HepG2 (cell line): Measurements from ENCODE around the gene FSCN2. TPM values are rescaled to one million over a fixed set of nuclear protein-coding genes. Genes with fewer than 3 reads are reported as not detected.

Source experiments
- ATRX ChIP-seq: sonication (generic); formaldehyde crosslinking; IDR thresholded peaks from 2 replicates; pipeline ENCODE4 v1.4.0; 2020; ENCODE audit warnings: missing genetic modification reagents, borderline replicate concordance
- CAMTA2 ChIP-seq: sonication (generic); formaldehyde crosslinking; IDR thresholded peaks from 2 replicates; pipeline ENCODE4 v1.4.0; 2020; ENCODE audit warnings: mild to moderate bottlenecking, missing genetic modification reagents, borderline replicate concordance
- FOSL1 ChIP-seq: sonication (generic); formaldehyde crosslinking; IDR thresholded peaks from 2 replicates; pipeline ENCODE4 v1.9.0; 2021; ENCODE audit warnings: missing genetic modification reagents, borderline replicate concordance
- GATA4 ChIP-seq: sonication (generic); IDR thresholded peaks from 2 replicates; pipeline ENCODE4 v1.6.1; 2016; ENCODE audit warnings: antibody characterized with exemption, low read depth, borderline replicate concordance
- MZF1 ChIP-seq: sonication (generic); formaldehyde crosslinking; IDR thresholded peaks from 2 replicates; pipeline ENCODE4 v1.8.1; 2023; ENCODE audit warnings: mild to moderate bottlenecking, missing genetic modification reagents, borderline replicate concordance
- NFATC3 ChIP-seq: sonication (generic); formaldehyde crosslinking; IDR thresholded peaks from 2 replicates; pipeline ENCODE4 v1.5.1; 2020; ENCODE audit warnings: mild to moderate bottlenecking, missing genetic modification reagents
- PCBP1 ChIP-seq: fragments of 200-400 bp; formaldehyde crosslinking; IDR thresholded peaks from 2 replicates; pipeline ENCODE4 v1.6.1; 2017; ENCODE audit warnings: mild to moderate bottlenecking, low read depth, low read length, borderline replicate concordance
- PPARG ChIP-seq: conservative IDR thresholded peaks from 2 replicates; pipeline ENCODE4 v1.6.1; 2016; ENCODE audit warnings: missing biosample characterization, missing genetic modification reagents
- RELA ChIP-seq: sonication (generic); formaldehyde crosslinking; IDR thresholded peaks from 2 replicates; pipeline ENCODE4 v1.4.0; 2020; ENCODE audit warnings: missing genetic modification reagents
- SIX4 ChIP-seq: sonication (generic); formaldehyde crosslinking; IDR thresholded peaks from 2 replicates; pipeline ENCODE4 v1.4.0; 2020; ENCODE audit warnings: missing genetic modification reagents
- ZNF101 ChIP-seq: sonication (generic); formaldehyde crosslinking; IDR thresholded peaks from 2 replicates; pipeline ENCODE4 v1.4.0; 2020; ENCODE audit warnings: mild to moderate bottlenecking, low read depth, missing genetic modification reagents, borderline replicate concordance
- ZNF326 ChIP-seq: sonication (generic); formaldehyde crosslinking; IDR thresholded peaks from 2 replicates; pipeline ENCODE4 v1.4.0; 2020; ENCODE audit warnings: missing genetic modification reagents, borderline replicate concordance
- ZNF501 ChIP-seq: sonication (generic); formaldehyde crosslinking; IDR thresholded peaks from 2 replicates; pipeline ENCODE4 v1.5.1; 2020; ENCODE audit warnings: mild to moderate bottlenecking, moderate library complexity, missing genetic modification reagents
- ZNF569 ChIP-seq: sonication (generic); formaldehyde crosslinking; IDR thresholded peaks from 2 replicates; pipeline ENCODE4 v1.5.0; 2020; ENCODE audit warnings: mild to moderate bottlenecking, missing genetic modification reagents, moderate library complexity, borderline replicate concordance
- ZNF775 ChIP-seq: sonication (generic); formaldehyde crosslinking; IDR thresholded peaks from 2 replicates; pipeline ENCODE4 v1.4.0; 2020; ENCODE audit warnings: missing genetic modification reagents, mild to moderate bottlenecking, moderate library complexity, borderline replicate concordance
- ZSCAN30 ChIP-seq: sonication (generic); formaldehyde crosslinking; IDR thresholded peaks from 2 replicates; pipeline ENCODE4 v1.5.0; 2020; ENCODE audit warnings: mild to moderate bottlenecking, missing genetic modification reagents
- polyA plus RNA-seq, 8 experiments: library from polyadenylated mRNA; depleted of rRNA in 3 of 8; stranded (reverse) in 7 of 8; unstranded in 1 of 8; fragments of >200 nt; fragmentation: Illumina TruSeq in 4 of 8; extraction: Trizol in 4 of 8; gene quantifications; 2 replicates each; pipeline versions ENCODE4 v1.2.1 to v1.2.3, GENCODE V29; 2011 to 2016; ENCODE audit warnings: low read depth in 4 of 8, missing spikeins in 1 of 8, mixed read lengths in 1 of 8; ENCODE audit not compliant: insufficient read depth in 1 of 8
- total RNA-seq, 5 experiments: library from RNA; depleted of rRNA; stranded (reverse); fragments of >200 nt; fragmentation: Illumina TruSeq; extraction: Trizol; gene quantifications; 2 replicates each; pipeline ENCODE4 v1.2.3, GENCODE V29; 2016; ENCODE audit warnings: low read depth in 1 of 5
- TF ChIP-seq, protein P1 (sequence below): sonication (generic); formaldehyde crosslinking; IDR thresholded peaks from 2 replicates; pipeline ENCODE4 v1.8.0; 2022; ENCODE audit warnings: missing genetic modification reagents, low read depth, mild to moderate bottlenecking, borderline replicate concordance
- TF ChIP-seq, protein P2 (sequence below): sonication (generic); formaldehyde crosslinking; IDR thresholded peaks from 2 replicates; pipeline ENCODE4 v1.8.0; 2022; ENCODE audit warnings: mild to moderate bottlenecking, missing genetic modification reagents, moderate library complexity
- TF ChIP-seq, protein P3 (sequence below): sonication (generic); formaldehyde crosslinking; IDR thresholded peaks from 2 replicates; pipeline ENCODE4 v1.4.0; 2020; ENCODE audit warnings: missing genetic modification reagents
- TF ChIP-seq, protein P4 (sequence below): sonication (generic); formaldehyde crosslinking; IDR thresholded peaks from 2 replicates; pipeline ENCODE4 v1.4.0; 2020; ENCODE audit warnings: mild to moderate bottlenecking, missing genetic modification reagents

FSCN2 gene
- total and polyA plus RNA-seq, 2 of the 13 experiments (the other 11 are each of a cell fraction or from before 2014, with no cell fraction given): 0.09 TPM; not detected in 1

DNA sequence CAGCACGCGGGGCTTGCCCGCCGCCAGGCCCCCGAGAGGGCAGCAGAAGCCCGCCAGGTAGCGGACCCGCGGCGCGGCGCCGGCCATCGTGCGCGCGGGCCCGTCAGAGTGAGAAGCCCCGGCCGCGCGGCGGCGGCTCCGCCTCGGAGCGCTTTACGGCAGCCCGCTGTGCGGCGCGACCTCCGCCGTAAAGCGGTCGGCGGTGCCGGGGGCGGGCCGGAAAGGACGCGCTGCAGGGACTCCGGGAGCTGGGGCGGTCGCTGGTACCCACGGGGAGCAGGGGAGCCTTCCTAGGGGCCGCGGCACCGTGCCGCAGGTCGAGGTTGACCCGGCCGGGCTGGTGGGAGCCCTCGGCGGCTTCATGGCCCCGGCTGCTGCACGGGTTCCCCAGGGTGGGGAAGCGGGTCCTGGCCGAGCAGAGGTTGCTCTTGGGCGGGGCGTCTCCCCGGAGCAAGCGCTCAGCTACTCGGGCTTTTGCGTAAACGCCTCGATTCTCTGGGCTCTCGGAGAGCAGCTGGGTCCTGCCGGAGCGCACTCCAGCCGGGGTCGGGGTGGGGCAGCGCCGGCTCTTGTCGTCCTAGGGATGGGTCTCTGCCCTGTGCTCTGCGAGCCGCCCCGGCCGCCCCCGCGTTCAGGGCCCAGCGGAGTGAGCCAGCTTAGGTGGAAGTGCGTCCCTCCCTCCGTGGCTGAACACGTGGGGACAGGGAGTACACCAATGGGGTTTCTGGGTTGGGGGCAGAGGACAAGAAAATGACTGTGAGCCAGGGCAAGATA lies 24.3 kb downstream of the FSCN2 start, which contains the start of gene FAAP100 (continued):
- TF ChIP-seq, protein P1, sequence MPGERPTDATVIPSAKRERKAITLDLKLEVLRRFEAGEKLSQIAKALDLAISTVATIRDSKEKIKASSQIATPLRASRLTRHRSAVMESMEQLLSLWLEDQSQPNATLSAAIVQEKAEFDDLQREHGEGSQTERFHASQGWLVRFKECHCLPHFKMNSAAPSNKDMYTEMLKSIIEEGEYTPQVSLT: no peak; the same call in 1 of the 2 replicates
- no peak for TF ChIP-seq MZF1 (CRISPR knock-in tag)
- TF ChIP-seq, protein P2, sequence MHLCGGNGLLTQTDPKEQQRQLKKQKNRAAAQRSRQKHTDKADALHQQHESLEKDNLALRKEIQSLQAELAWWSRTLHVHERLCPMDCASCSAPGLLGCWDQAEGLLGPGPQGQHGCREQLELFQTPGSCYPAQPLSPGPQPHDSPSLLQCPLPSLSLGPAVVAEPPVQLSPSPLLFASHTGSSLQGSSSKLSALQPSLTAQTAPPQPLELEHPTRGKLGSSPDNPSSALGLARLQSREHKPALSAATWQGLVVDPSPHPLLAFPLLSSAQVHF (CRISPR knock-in tag): no peak
- no peak for TF ChIP-seq ZNF101 (CRISPR knock-in tag)
- TF ChIP-seq ZNF569: peak; percentile 64; the same call in 1 of the 2 replicates
- no peak for TF ChIP-seq CAMTA2 (CRISPR knock-in tag)
- TF ChIP-seq NFATC3 (CRISPR knock-in tag): peak; percentile 90
- TF ChIP-seq, protein P3, sequence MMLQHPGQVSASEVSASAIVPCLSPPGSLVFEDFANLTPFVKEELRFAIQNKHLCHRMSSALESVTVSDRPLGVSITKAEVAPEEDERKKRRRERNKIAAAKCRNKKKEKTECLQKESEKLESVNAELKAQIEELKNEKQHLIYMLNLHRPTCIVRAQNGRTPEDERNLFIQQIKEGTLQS (CRISPR knock-in tag): no peak
- TF ChIP-seq ATRX: no peak
- no peak for TF ChIP-seq FOSL1 (CRISPR knock-in tag)
- 0 out of 2 replicates have a peak, but pooled peaks have one; percentile 29 for TF ChIP-seq PCBP1
- no peak for TF ChIP-seq ZNF326 (CRISPR knock-in tag)
- 0 out of 2 replicates have a peak, but pooled peaks have one; percentile 18 for TF ChIP-seq ZNF775 (CRISPR knock-in tag)
- TF ChIP-seq SIX4 (CRISPR knock-in tag): no peak; the same call in 1 of the 2 replicates
- TF ChIP-seq, protein P4, sequence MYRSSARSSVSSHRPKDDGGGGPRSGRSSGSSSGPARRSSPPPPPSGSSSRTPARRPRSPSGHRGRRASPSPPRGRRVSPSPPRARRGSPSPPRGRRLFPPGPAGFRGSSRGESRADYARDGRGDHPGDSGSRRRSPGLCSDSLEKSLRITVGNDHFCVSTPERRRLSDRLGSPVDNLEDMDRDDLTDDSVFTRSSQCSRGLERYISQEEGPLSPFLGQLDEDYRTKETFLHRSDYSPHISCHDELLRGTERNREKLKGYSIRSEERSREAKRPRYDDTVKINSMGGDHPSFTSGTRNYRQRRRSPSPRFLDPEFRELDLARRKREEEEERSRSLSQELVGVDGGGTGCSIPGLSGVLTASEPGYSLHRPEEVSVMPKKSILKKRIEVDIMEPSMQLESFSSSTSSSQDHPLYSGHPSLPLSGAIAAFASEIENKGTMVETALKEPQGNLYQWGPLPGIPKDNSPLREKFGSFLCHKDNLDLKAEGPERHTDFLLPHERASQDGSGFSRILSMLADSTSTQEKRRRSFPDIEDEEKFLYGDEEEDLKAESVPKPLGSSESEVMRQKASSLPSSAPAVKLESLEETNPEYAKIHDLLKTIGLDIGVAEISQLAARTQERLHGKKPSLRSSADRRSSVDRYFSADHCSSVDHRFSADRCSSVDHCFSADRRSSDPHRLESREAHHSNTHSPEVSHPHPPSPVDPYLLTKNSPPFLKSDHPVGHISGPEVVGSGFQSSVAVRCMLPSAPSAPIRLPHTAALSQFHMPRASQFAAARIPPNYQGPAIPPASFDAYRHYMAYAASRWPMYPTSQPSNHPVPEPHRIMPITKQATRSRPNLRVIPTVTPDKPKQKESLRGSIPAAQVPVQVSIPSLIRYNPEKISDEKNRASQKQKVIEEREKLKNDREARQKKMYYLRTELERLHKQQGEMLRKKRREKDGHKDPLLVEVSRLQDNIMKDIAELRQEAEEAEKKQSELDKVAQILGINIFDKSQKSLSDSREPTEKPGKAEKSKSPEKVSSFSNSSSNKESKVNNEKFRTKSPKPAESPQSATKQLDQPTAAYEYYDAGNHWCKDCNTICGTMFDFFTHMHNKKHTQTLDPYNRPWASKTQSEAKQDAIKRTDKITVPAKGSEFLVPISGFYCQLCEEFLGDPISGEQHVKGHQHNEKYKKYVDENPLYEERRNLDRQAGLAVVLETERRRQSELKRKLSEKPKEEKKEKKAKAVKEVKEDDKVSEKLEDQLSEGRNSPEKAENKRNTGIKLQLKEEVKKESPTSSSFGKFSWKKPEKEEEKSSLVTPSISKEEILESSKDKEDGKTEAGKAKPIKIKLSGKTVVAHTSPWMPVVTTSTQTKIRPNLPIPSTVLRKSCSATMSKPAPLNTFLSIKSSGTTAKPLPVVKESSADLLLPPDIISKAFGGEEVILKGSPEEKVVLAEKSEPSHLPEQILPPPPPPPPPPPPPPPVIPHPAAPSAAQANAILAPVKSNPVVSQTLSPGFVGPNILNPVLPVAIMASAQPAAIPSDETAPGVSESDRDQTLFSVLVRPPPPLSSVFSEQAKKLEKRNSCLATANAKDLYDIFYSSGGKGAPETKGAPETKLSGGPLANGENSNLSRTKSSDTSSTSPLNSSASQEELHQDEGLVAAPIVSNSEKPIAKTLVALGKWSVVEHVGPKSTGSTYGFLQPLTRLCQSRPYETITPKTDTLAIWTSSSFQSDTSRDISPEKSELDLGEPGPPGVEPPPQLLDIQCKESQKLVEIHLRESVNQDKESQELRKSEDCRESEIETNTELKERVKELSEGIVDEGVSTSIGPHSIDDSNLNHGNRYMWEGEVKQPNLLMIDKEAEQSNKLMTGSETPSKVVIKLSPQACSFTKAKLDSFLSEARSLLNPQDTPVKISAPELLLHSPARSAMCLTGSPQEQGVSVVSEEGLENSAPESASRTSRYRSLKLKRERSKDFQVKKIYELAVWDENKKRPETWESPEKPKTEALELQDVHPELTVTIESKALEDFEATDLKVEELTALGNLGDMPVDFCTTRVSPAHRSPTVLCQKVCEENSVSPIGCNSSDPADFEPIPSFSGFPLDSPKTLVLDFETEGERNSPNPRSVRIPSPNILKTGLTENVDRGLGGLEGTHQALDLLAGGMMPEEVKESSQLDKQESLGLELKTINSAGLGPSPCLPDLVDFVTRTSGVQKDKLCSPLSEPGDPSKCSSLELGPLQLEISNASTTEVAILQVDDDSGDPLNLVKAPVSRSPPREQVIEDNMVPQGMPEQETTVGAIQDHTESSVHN (CRISPR knock-in tag): 0 out of 2 replicates have a peak, but pooled peaks have one; percentile 30
- no peak for TF ChIP-seq GATA4
- TF ChIP-seq RELA (CRISPR knock-in tag): no peak
- peak; percentile 87 for TF ChIP-seq ZNF501 (CRISPR knock-in tag)
- TF ChIP-seq PPARG: no peak
- no peak for TF ChIP-seq ZSCAN30
